GM18907 (cell line): ENCODE measurements around the gene DDX27.

Source experiments
- ATAC-seq: cut with Tn5 transposase; IDR thresholded peaks from one replicate; pipeline ENCODE4 v1.9.1; 2021; ENCODE audit warnings: mild to moderate bottlenecking, moderate library complexity; ENCODE audit not compliant: unreplicated experiment

DDX27 gene

GRCh38 chr20:49286689-49287551 is 67.7 kb downstream of the DDX27 start:
- no peak for ATAC-seq

DNA sequence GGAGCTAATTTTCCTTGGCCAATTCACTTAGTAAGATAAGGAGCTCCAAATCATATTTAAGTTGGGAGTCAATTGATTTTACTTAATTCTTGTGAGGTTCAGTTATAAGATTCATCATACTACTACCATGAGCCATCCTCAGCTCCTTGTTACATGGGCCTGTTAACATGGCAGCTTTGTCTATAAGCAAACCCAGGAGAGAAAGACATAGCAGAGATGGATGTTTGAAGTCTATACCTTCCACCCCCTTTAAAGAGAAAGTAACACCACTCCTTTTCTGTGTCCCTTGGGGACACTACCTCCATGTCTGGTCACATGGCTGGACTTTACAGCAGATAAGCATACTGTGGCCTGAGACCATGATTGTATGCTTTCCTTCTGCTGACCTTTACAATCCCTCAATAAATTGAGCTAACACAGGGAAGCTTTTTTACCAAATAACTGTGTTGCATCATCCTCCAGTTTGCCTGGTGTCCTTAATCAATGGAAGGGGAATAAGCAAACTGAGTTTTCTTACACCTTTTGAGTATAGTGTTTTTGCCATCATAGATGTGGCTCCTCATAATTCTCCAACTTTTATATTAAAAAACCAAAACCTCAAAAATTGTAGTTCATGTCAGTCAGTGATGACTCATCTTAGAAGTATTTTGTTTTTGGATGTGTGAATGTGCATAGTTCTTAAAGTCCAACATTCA is 68.5 kb downstream of the DDX27 start:
- ATAC-seq: no peak

DNA sequence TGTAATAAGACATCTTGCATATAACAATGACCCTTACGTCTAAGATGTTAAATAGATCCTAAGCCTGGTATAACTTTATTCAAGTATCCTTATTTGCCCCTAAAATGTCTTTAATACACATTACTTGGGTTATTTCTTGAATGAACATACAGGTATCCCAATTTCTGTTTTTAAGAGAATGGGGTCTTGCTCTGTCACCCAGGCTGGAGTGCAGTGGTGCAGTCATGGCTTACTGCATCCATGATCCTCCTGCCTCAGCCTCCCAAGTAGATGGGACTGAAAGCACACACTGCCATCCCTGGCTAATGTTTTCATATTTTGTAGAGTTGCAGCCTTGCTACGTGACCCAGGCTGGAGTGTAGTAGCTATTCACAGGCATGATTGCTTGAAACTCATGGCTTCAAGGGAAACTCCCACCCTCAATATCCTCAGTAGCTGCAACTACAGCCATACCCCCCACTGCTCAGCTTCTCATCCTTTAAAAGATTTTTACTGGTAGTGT is 69.1 kb downstream of the DDX27 start:
- no peak for ATAC-seq

- no peak for ATAC-seq
Observed at GRCh38 chr20:49288784-49289696, 69.8 kb downstream of the DDX27 start.

DNA sequence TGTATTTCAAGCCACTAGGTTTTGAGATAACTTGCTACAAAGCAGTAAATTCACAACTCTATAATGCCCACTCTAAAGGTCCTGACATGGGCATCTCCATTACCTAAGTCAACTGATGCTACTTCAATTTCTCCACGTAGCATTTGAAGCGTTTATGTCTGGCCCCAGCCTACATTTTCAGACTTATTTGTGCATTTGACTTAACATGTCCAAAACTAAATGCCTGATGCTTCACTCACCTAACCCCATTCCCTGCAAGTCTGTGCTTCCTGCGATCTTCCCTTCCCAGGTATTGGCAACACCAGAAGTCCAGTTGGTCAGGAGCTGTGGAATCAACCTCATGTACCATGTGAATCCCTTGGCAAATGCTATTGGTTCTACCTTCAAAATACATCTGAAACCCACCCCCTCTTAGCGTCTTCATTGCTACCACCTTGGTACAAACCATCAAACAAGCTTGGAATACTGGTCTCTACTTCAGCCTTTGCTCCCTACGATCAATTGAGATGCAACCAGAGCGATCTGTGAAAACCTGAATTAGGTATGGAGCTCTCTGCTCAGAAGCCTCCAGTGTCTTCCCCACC is 71.5 kb downstream of the DDX27 start:
- ATAC-seq: no peak

GRCh38 chr20:49291200-49291599 is 72.0 kb downstream of the DDX27 start:
- no peak for ATAC-seq

- ATAC-seq: no peak
Observed at GRCh38 chr20:49292010-49292409, 72.8 kb downstream of the DDX27 start.

DNA sequence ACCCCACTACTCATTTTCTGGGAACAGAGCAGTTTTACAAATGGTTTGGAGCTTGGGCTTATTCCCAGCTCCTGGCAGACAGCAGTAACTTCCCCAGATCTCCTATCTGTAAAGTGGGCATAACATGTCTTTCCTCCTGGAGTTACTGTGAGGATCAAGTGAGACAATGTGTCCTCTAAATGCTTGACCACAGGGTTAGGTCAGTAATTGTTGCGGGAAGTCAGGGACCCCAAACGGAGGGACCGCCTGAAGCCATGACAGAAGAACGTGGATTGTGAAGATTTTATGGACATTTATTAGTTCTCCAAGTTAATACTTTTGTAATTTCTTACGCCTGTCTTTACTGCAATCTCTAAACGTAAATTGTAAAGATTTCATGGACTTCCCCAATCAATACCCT is 73.9 kb downstream of the DDX27 start:
- ATAC-seq: no peak
